NCI-H748 treated with DMSO at 0.1 percent for 48 hours (cell line): ENCODE measurements around the gene LAMTOR2.
A peak's percentile ranks its signal among the peaks of the same experiment; 100 is the strongest.

Experiments
- DNase-seq: peaks from one replicate; lab custom pipeline; 2025; lab: John Stamatoyannopoulos, UW

Gene LAMTOR2

DNA sequence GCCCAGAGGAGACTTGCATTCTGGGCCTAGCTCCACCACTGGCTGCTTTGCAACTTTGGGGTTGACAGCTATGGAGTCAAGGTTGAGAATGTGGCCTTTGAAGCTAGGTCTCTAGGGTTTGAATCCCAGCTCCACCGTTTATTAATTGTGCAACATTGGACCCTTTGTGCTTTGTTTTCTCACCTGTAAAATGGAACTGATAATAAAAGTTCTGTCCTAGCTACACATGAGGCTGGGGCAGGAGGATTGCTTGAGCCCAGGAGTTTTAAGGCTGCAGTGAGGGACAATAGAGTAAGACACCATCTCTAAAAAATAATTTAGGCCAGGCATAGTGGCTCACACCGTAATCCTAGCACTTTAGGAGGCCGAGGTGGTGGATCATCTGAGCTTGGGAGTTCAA lies 44.7 kb downstream of the LAMTOR2 start:
- no peak for DNase-seq

DNA sequence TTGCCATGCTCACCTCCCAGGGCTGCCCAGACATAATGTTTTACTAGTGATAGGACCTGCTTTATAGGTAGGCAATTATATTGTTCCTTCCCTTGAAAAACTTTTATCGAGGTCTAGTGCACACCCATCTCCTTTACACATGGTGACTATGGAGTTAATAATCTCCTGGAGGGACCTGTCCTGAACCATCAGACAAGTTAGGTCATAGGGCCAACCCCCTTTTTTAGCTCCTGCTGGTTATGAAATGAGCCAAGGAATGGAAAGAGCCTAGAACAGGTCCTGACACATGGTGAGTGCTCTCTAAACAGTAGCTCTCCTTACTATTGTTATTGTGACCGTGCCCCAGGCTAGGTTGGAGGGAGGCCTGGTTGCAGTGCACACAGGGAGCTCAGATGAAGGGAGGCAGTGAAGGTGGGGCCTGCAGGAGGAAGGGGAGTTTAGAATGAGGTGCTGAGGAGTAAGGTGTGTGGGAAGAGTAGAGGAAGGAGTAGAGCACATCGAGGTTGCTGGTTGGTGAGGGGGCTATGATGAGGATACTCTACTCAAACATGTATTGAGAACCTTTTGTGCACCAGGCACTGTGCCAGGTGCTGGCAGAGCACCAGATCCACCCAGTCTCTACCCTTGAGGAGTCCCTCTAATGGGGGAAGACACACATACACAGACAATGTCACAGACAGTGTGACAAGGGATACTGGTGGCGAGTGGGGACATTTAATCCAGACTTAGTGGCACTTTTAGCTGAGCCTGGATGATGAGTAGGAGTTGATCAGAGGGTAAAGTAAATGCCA lies 45.8 kb downstream of the LAMTOR2 start:
- DNase-seq: no peak

DNA sequence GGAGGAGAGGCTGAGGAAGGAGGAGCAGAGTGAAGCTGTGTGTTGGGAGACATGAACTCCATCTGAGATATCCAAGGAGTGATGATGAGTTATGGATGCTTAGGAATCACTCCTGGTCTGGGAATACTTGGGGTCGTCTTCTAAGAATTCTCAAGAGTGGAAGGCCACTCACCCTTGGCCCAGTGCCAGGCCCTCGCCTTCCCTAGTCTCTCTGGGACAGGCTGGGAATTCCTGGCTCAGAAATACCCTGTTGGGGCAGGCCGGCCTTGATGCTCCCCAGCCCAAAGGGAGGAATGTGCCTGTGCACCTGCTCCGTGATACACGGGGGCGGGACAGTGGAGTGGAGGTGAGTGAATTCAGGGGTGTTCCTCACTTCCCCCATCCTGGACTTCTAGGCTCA lies 47.3 kb downstream of the LAMTOR2 start:
- DNase-seq: no peak

DNA sequence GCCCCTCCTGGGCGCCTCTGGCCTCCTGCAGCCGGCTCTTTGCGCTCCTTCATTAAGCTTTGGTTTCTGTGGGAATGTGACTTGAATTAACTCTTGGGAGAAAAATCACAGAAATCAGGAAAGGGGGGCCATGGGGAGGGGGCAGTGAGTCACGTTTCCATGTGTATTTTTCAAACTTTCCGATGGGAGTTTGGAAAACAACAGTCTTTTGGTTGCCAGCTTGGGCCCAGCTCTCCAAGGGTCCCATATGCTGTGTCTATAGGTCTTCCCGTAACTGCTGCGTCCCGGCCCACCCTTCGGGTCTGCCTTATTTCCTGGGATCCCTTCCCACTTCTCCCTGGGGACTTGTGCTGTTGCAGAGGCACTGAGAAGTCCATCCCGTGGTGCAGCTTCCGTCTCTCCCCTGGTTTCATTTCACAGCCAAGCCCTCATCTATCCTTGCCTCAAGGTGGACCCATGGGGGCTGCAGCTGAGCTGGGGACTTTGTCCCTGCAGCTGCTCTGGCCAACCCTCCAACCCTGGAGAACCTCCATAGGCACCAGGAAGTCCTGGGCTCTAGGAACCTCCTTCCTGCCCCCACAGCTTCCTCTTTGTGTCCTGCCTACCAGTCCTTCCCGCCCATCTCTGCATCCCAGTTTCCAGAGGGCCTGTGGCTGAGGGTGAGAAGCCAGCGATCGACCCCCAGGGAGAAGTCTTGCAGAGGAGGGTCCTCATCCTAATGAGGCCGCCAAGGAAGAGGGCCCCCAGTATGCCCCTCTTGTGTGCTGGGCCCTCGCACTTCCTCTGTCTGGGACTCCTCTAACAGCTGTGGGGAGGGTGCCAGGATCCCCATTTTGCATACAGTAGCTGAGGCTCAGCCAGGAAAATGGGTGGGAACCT lies 48.3 kb downstream of the LAMTOR2 start:
- no peak for DNase-seq

DNA sequence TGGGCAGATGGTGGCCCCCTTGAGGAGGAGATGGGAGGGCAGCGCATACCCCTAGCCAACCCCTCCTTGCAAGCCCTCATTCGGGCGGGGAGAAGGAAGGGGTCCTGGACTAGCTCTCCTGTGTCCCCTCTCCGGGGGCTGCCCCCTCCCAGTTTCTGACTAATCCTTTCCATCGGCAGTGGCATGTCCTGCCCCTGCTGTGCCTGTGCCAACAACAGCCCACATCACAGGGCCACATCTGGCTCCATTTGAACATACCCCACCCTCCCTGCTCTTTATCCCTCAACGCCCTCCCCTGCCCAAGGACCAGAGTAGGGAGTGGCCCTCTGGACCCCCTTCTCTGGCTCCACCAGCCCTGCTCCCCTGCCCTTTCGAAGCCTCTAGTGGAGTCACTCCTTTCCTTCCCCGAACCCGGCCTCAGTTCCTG lies 49.0 kb downstream of the LAMTOR2 start:
- no peak for DNase-seq

DNA sequence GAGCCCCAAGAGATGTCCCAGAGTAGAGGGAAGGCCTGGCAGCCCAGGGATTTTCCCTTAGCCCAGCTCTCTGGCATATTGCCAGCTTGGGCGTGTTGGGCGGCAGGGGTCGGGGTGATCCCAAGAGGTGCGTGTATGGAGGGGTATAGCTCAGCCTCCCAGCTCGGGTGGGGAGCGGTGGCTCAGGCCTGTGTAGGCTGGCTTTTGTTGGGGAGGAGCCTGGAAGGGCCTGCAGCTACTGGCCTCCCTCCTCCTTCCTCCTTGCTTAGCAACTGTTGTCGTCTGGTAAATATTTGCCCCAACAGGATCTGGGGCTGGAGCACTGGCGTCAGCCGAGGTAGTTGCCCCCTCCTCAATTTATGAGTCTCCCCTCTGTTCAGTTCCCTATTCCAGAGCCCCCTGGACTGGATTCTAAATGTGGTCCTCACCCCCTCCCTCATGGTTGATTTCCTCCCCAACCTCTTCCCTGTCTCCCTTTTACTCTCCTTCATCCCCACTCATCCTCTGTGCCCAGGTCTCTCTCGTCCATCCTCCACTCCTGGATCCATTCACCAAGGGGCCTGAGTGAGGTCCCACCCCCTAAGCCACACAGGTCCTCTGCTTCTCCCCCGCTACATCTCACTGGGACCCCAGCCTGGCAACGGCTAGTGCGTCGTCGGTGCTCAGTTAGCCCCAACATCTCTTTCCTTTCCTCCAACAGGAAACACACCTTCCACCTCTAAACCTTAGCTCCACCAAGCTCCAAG lies 49.7 kb downstream of the LAMTOR2 start:
- peak; percentile 56 for DNase-seq

DNA sequence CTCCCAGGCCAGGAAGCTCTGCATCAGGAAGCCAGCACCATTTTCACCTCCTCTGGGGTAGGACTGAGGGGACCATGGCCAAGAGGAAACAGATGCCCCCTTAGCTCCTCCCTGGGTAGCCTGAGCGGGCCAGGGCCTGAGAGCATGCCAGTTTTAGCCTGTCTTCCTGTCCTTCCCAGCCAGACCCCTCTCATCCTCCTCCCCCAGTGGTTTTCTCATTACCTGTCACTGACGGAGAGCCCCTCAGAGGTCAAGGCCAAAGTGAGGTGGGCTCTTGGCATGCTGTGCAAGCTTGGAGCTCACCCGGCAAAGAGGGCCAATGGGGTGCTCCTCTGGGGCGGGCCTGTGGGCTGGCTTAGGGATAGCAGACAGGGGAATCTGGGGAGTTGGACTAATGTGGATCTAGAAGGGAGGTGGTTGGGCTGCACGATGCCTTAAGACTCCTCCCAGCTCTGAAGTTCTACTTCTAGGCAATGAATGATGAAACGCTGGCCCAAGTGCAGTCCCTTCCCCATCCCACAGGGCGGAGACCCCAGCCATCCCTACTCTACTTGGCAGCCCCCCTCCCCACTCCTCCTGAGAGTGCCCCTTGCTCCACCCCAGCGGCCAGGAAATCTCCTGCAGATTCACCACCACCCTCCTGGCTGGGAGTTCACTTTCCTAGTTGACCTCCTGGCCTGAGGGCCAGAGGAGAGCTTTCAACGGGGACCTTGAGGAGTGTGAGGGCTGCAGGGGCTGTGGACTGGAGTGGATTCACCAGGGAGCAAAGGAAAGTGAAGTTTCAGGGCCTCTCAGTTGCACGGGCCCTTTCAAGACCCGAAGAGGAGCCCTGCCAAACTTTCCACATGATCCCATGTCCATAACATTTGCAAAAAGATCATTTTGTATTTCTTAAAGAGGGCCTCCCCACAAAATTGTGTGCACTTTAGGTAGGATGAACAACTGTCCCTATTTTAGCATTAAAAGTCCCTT lies 50.6 kb downstream of the LAMTOR2 start:
- no peak for DNase-seq

DNA sequence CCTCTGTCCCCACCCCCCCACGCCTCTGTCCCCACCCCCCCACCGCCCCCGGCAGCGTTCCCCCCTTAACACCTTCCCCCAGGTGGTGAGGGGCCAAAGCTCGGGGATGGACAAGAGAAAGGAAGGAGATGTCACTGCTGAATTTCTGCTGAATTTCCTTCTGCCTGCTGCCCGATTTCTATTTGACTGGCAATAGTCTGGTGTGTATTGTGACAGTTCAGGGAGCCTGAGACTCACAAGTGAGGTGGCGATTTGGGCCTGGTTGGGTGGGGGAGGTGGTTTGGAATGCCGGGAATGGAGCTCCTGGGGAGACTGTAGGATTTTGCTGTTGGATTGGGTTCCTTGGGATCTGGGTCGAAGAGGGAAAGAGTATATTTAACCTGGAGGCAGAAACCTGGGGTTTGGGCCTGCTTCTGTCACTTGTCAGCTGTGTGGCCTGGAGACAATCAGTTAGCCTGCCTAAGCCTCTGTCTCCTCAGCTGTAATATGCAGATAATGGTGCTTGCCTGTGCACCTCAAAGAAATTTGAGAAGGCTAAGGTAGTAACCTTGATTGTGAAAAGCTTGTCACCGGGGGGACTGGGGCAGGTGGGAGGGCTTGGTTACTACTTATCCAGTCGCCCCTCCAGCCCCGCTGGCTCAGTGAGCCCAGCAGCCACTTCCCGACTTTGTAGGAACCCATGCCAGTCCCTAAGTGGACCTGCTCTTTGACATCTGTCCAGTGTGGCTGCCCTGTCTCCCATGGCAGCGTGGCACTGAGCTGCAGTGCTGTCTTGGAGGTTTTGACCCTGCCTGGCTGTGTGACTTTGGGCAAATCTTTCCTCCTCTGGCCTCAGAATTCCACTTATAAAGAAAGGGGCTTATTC lies 52.3 kb downstream of the LAMTOR2 start:
- DNase-seq: no peak

DNA sequence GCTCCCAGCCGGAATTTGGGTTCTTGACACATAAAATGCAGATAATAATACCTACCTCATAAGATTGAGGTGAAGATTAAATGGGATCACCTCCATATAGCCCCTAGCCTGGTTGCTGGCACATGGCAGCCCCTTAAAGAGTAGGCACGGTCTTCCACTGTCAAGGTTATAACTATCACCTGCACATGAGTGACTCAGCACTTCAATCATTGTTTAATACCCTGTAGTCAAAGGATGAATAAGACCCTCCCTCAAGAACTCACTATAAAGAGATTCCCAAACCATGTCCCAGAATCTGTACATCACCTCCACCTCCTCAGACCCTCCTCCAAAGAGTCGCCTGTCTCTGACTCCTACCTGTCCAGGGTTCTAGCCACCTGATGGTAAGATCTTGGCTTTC lies 53.5 kb downstream of the LAMTOR2 start:
- no peak for DNase-seq
